Fibroblast of lung (primary cell): ENCODE measurements around the gene SLC20A1.

Experiments
- CTCF ChIP-seq, 2 donors: IDR thresholded peaks in 1 of 2; conservative IDR thresholded peaks in 1 of 2; 1 replicate in 1 of 2; 2 replicates in 1 of 2; pipeline ENCODE4 v1.5.1; 2011 to 2012; ENCODE audit warnings: low read length in 2 of 2, control low read depth in 1 of 2, inconsistent platforms in 1 of 2, low read depth in 1 of 2, mild to moderate bottlenecking in 1 of 2
- EZH2 ChIP-seq: IDR thresholded peaks from 2 replicates; pipeline ENCODE4 v1.5.1; 2012; ENCODE audit warnings: low read length, control low read depth, mild to moderate bottlenecking; ENCODE audit errors: missing control alignments

GRCh38 chr2:112614201-112614840 is 31.4 kb upstream of the SLC20A1 start:
- TF ChIP-seq CTCF (conservative IDR thresholded peaks at IDR 0.05 in 1 of 2, IDR thresholded peaks at IDR 0.05 in 1 of 2; ENCODE audit: low read depth in 1 of 2, low read length in 2 of 2) (no peak), EZH2 (no peak)
